Fibroblast of lung (primary cell): Measurements from ENCODE around the gene USH2A. TPM values are rescaled to one million over a fixed set of nuclear protein-coding genes. Genes with fewer than 3 reads are reported as not detected.

Experiments
- DNase-seq, 2 donors: peaks; one replicate each; pipeline versions ENCODE4 v3.0.0 to v3.0.0-alpha.2; 2010; ENCODE audit warnings: low read depth in 2 of 2
- H2AFZ ChIP-seq: 2 replicates; pipeline ENCODE4 v1.5.1; 2012; ENCODE audit warnings: low read length, control low read depth, inconsistent platforms
- H3K27ac ChIP-seq: 2 replicates; pipeline ENCODE4 v1.5.1; 2011; ENCODE audit warnings: low read length, control low read depth; ENCODE audit not compliant: insufficient read depth
- H3K27me3 ChIP-seq: 2 replicates; pipeline ENCODE4 v1.5.1; 2011; ENCODE audit warnings: mild to moderate bottlenecking, low read length; ENCODE audit not compliant: control insufficient read depth, insufficient read depth
- H3K36me3 ChIP-seq: 2 replicates; pipeline ENCODE4 v1.5.1; 2011; ENCODE audit warnings: low read length; ENCODE audit not compliant: control insufficient read depth, insufficient read depth
- H3K4me1 ChIP-seq: 2 replicates; pipeline ENCODE4 v1.5.1; 2011; ENCODE audit warnings: low read length; ENCODE audit not compliant: control insufficient read depth, insufficient read depth; ENCODE audit errors: extremely low read depth
- H3K4me2 ChIP-seq: 2 replicates; pipeline ENCODE4 v1.5.1; 2011; ENCODE audit warnings: low read length, control low read depth; ENCODE audit not compliant: insufficient read depth; ENCODE audit errors: extremely low read depth
- H3K4me3 ChIP-seq, 4 experiments: fragments of 200-600 bp in 1 of 4; sonication (generic) in 1 of 4; replicated peaks in 1 of 4; 2 replicates each; pipeline ENCODE4 v1.5.1; 2011 to 2016; ENCODE audit warnings: low read length in 4 of 4, low read depth in 3 of 4, mild to moderate bottlenecking in 3 of 4, control low read depth in 2 of 4, inconsistent platforms in 1 of 4, mixed read lengths in 1 of 4; ENCODE audit not compliant: insufficient read depth in 1 of 4; ENCODE audit errors: control extremely low read depth in 1 of 4
- H3K79me2 ChIP-seq: 2 replicates; pipeline ENCODE4 v1.5.1; 2012; ENCODE audit warnings: mild to moderate bottlenecking, low read length, inconsistent platforms; ENCODE audit not compliant: control insufficient read depth, insufficient read depth
- H3K9ac ChIP-seq: 2 replicates; pipeline ENCODE4 v1.5.1; 2011; ENCODE audit warnings: mild to moderate bottlenecking, low read length, control low read depth; ENCODE audit not compliant: insufficient read depth
- H3K9me3 ChIP-seq: 2 replicates; pipeline ENCODE4 v1.5.1; 2012; ENCODE audit warnings: low read depth, low read length; ENCODE audit not compliant: control insufficient read depth, insufficient read depth
- H4K20me1 ChIP-seq: 2 replicates; pipeline ENCODE4 v1.5.1; 2011; ENCODE audit warnings: low read length; ENCODE audit not compliant: control insufficient read depth, insufficient read depth; ENCODE audit errors: extremely low read depth
- EZH2 ChIP-seq: IDR thresholded peaks from 2 replicates; pipeline ENCODE4 v1.5.1; 2012; ENCODE audit warnings: low read length, control low read depth, mild to moderate bottlenecking; ENCODE audit errors: missing control alignments
- polyA plus RNA-seq, 2 donors: library from polyadenylated mRNA; depleted of rRNA in 1 of 2; stranded (reverse) in 1 of 2; unstranded in 1 of 2; fragments of >200 nt; gene quantifications; 2 replicates each; pipeline ENCODE4 v1.2.1, GENCODE V29; 2011 to 2012; ENCODE audit warnings: missing spikeins in 1 of 2
- total RNA-seq: library from RNA; depleted of rRNA; stranded (reverse); fragments of >200 nt; gene quantifications from 2 replicates; pipeline ENCODE4 v1.2.1, GENCODE V29; 2014
- TF ChIP-seq, protein P1 (sequence below), 2 donors: IDR thresholded peaks in 1 of 2; conservative IDR thresholded peaks in 1 of 2; 1 replicate in 1 of 2; 2 replicates in 1 of 2; pipeline ENCODE4 v1.5.1; 2011 to 2012; ENCODE audit warnings: low read length in 2 of 2, control low read depth in 1 of 2, inconsistent platforms in 1 of 2, low read depth in 1 of 2, mild to moderate bottlenecking in 1 of 2

USH2A gene
- total and polyA plus RNA-seq, 2 donors (not counting 1 experiment from before 2014, with no cell fraction given): under 0.01 to 0.01 TPM

DNA sequence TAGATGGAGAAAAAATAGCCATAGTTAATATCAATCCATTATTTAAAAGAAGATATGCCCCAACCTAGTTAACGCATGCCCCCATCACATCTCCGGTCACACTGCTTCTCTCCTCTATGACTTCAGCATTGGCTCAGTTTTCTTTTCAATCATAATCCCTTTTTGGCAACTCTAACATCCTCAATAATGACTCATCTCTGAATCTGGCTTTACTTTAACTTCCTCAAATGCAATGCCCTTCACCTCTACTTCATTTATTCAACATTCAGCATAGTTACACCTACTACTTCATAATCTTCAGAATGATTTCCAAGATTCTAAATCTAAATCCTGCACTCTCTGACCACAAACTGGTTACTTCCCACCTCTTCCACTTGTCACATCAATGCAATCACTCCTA, 417.3 kb downstream of the USH2A start:
- peak; percentile 40 to 74 for DNase-seq
- Histone ChIP-seq H3K4me3 (no peak overlapping the region), H3K27me3 (no peaks in the 10 kb centered on the region), H3K9me3 (no peaks in the 10 kb centered on the region), H3K36me3 (no peaks in the 10 kb centered on the region), H3K4me1 (no peaks in the 10 kb centered on the region), H3K79me2 (no peaks in the 10 kb centered on the region), H3K27ac (no peak overlapping the region), H3K4me2 (no peak overlapping the region), H4K20me1 (no peaks in the 10 kb centered on the region), H2AFZ (no peak overlapping the region), H3K9ac (no peak overlapping the region)
- no peak for TF ChIP-seq EZH2
- TF ChIP-seq, protein P1, sequence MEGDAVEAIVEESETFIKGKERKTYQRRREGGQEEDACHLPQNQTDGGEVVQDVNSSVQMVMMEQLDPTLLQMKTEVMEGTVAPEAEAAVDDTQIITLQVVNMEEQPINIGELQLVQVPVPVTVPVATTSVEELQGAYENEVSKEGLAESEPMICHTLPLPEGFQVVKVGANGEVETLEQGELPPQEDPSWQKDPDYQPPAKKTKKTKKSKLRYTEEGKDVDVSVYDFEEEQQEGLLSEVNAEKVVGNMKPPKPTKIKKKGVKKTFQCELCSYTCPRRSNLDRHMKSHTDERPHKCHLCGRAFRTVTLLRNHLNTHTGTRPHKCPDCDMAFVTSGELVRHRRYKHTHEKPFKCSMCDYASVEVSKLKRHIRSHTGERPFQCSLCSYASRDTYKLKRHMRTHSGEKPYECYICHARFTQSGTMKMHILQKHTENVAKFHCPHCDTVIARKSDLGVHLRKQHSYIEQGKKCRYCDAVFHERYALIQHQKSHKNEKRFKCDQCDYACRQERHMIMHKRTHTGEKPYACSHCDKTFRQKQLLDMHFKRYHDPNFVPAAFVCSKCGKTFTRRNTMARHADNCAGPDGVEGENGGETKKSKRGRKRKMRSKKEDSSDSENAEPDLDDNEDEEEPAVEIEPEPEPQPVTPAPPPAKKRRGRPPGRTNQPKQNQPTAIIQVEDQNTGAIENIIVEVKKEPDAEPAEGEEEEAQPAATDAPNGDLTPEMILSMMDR (conservative IDR thresholded peaks at IDR 0.05 in 1 of 2, IDR thresholded peaks at IDR 0.05 in 1 of 2; ENCODE audit: low read depth in 1 of 2, low read length in 2 of 2): no peak

DNA sequence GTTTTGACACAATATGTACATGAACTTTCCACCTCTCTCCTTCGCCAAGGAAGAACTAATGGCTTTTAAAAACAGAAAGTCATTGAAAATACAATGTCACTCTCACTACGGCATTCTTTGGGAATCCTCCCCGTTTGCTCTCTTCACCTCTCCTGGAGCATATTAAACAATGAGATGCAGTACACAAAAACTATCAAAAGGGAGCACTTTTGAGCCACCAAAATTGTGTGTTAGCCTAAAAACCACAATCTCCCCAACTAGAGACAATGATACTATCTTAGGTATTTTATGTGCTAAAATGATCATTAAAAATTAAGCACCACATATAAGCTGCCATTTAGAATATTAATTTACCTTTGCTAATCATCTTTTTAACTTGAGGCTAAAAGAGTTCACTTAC, 430.6 kb downstream of the USH2A start:
- DNase-seq: peak in 1 of 2 donors; percentile 51
- Histone ChIP-seq H4K20me1 (no peaks in the 10 kb centered on the region), H2AFZ (no peak overlapping the region), H3K36me3 (no peaks in the 10 kb centered on the region), H3K4me3 (no peak overlapping the region), H3K4me1 (no peaks in the 10 kb centered on the region), H3K9ac (no peak overlapping the region), H3K27me3 (no peaks in the 10 kb centered on the region), H3K27ac (no peak overlapping the region), H3K4me2 (peak overlapping the region; percentile 20), H3K79me2 (no peaks in the 10 kb centered on the region), H3K9me3 (no peaks in the 10 kb centered on the region)
- TF ChIP-seq, protein P1 (conservative IDR thresholded peaks at IDR 0.05 in 1 of 2, IDR thresholded peaks at IDR 0.05 in 1 of 2; ENCODE audit: low read depth in 1 of 2, low read length in 2 of 2): peak; percentile 55 to 62
- TF ChIP-seq EZH2: no peak

DNA sequence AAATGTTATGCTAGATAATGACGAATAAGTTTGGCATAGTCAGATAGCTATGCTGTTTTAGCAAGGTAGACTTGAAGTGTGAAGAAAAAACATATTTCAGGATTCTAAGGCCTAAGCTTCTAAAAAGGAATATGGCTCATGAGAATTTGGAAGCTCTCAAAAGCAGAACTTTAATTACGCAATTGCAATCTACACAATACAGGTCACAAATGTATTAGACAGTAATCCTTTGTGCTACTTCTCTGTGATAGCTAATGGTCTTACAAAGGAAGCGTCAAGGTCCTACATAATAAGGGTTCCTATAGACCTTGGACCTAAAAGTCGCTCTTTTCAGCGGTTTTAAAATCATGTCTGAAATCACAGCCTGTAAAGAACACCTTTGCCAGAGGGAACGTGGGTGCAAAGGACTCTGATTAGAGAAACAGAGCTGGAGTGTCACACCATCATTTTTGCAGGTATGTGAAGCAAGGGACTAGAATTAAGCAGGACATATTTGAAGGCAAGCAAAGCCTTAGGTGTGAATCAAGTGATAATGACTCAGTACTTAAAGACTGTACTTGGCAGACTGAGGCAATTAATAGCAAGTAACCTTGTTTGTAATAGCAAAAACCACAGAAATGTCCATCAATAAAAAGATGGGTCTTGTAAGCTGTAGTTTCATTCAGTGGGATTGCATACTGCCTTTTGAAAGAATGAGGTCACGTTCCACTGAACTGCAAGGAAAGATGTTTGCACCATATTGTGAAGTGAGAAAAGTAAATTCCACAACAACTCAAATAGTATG, 436.0 kb downstream of the USH2A start:
- no peak overlapping the region for H3K9ac ChIP-seq
- TF ChIP-seq, protein P1 (conservative IDR thresholded peaks at IDR 0.05 in 1 of 2, IDR thresholded peaks at IDR 0.05 in 1 of 2; ENCODE audit: low read depth in 1 of 2, low read length in 2 of 2): no peak
- TF ChIP-seq EZH2: no peak
- DNase-seq: peak in 1 of 2 donors; percentile 24
- no peak overlapping the region for H3K4me2 ChIP-seq
- no peaks in the 10 kb centered on the region for H3K79me2 ChIP-seq
- no peak overlapping the region for H2AFZ ChIP-seq
- H3K27ac ChIP-seq: no peak overlapping the region
- no peaks in the 10 kb centered on the region for H3K36me3 ChIP-seq
- no peaks in the 10 kb centered on the region for H3K9me3 ChIP-seq
- no peaks in the 10 kb centered on the region for H3K4me1 ChIP-seq
- no peaks in the 10 kb centered on the region for H4K20me1 ChIP-seq
- no peaks in the 10 kb centered on the region for H3K27me3 ChIP-seq
- H3K4me3 ChIP-seq: no peak overlapping the region
